Aorta (tissue), 5 donors: ENCODE results near the gene ACP6. TPM values are rescaled to one million over a fixed set of nuclear protein-coding genes. Genes with fewer than 3 reads are reported as not detected.
A peak's percentile ranks its signal among the peaks of the same experiment; 100 is the strongest.

Experiments used
- ATAC-seq: fragments of 200-7000 bp; cut with Tn5 transposase; one replicate; pipeline ENCODE4 v1.9.1; 2022; ENCODE audit warnings: moderate library complexity; ENCODE audit not compliant: low FRiP score
- DNase-seq, 2 donors: peaks; one replicate each; pipeline ENCODE4 v3.0.0-alpha.2; 2020
- H3K27ac ChIP-seq, 2 donors: one replicate each; pipeline ENCODE4 v1.5.1; 2013; ENCODE audit warnings: low read length in 2 of 2, mild to moderate bottlenecking in 2 of 2, moderate library complexity in 2 of 2, control low read depth in 1 of 2, inconsistent platforms in 1 of 2, low read depth in 1 of 2
- H3K27me3 ChIP-seq, 2 donors: one replicate each; pipeline ENCODE4 v1.6.1; 2013; ENCODE audit warnings: control low read depth in 1 of 2, low read length in 1 of 2, mild to moderate bottlenecking in 1 of 2, moderate library complexity in 1 of 2; ENCODE audit not compliant: insufficient read depth in 2 of 2, control insufficient read depth in 1 of 2
- H3K36me3 ChIP-seq, 2 donors: one replicate each; pipeline ENCODE4 v1.6.1; 2013; ENCODE audit warnings: control low read depth in 1 of 2, low read length in 1 of 2, mild to moderate bottlenecking in 1 of 2; ENCODE audit not compliant: insufficient read depth in 2 of 2, control insufficient read depth in 1 of 2
- H3K4me1 ChIP-seq, 2 donors: one replicate each; pipeline ENCODE4 v1.6.1; 2013; ENCODE audit warnings: low read length in 2 of 2, control low read depth in 1 of 2, mild to moderate bottlenecking in 1 of 2, moderate library complexity in 1 of 2; ENCODE audit not compliant: insufficient read depth in 2 of 2, control insufficient read depth in 1 of 2
- H3K4me3 ChIP-seq, 2 donors: one replicate each; pipeline ENCODE4 v1.5.1; 2013; ENCODE audit warnings: low read length in 2 of 2, control low read depth in 1 of 2, mild to moderate bottlenecking in 1 of 2
- H3K9me3 ChIP-seq: one replicate; pipeline ENCODE4 v1.6.1; 2013; ENCODE audit warnings: mild to moderate bottlenecking, low read length; ENCODE audit not compliant: control insufficient read depth
- WGBS, 2 donors: extraction: QIAGEN DNeasy Blood & Tissue Kit; methylation state at CpG; one replicate each; pipeline ENCODE4 v1.1.7; 2013; 5-methylcytosine and 5-hydroxymethylcytosine counted together
- intact Hi-C, 2 donors: fragments of 100-400 bp; cut with DNase I; formaldehyde crosslinking; loops; one replicate each; pipeline versions ENCODE4 v1.14.2 to v1.15.0; 2022
- polyA plus RNA-seq, 2 donors: library from polyadenylated mRNA; stranded (reverse); fragments of 200-250 nt; gene quantifications; one replicate each; pipeline ENCODE4 v1.2.3, GENCODE V29; 2013
- total RNA-seq, 2 donors: library from RNA; stranded (reverse); fragmentation: NEBNext Ultra II Directional; extraction: Animal tissue kit (Norgen Biotek cat#: 25700); gene quantifications; one replicate each; pipeline ENCODE4 v1.2.1, GENCODE V29; 2021
- donor health status: healthy with polysubstance abuse.
- donor health status: Bipolar disorder and iron deficiency.
- donor health status: DM: no; HTN: no; CAD: no.
- donor health status: DM: no; HTN: no; CAD: no.
- donor health status: DM: yes; HTN: yes; CAD: no.

The ACP6 gene
- total and polyA plus RNA-seq, 4 donors: 5.9 to 24.0 (median 14.5) TPM

DNA sequence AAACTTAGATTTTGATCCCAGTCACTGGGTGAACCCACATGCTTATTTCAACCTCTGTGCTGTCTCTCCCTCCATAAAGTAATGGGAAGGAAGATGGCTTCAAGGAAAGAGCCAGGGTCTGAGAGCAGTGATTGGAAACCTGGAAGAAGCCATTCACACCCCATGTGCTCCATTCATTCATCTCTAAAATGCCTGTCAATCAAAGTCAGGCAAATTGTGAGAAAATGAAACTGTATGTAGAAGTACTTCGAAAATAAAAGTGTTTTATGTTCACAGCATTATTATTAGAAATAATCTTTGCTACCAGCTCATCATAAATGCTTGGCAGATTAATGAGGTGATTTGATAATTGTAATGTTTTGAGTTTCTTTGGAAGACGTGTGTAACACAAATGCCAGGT is 61.0 kb downstream of the ACP6 start:
- no peak for DNase-seq
- Histone ChIP-seq H3K4me1 (peaks cover 3 to 13% of the 10 kb centered on the region in 2 donors), H3K4me3 (no peak overlapping the region), H3K9me3 (no peaks in the 10 kb centered on the region), H3K27ac (no peak overlapping the region), H3K36me3 (peaks cover 0 to 6% of the 10 kb centered on the region in 2 donors), H3K27me3 (no peaks in the 10 kb centered on the region)
- no peak for ATAC-seq
- intact Hi-C loops: no loop called here
- 43 to 51% methylated on average over 2 of the region's 2 CpGs for WGBS, 2 donors

GRCh38 chr1:147608596-147608995 is 61.7 kb downstream of the ACP6 start:
- no peak for ATAC-seq
- DNase-seq: no peak
- H3K27me3 ChIP-seq: no peaks in the 10 kb centered on the region
- WGBS, 2 donors: 97 to 98% methylated on average over 5 of the region's 5 CpGs
- intact Hi-C loops: no loop called here
- no peak overlapping the region for H3K4me3 ChIP-seq
- no peak overlapping the region for H3K27ac ChIP-seq
- no peaks in the 10 kb centered on the region for H3K9me3 ChIP-seq
- H3K4me1 ChIP-seq: peaks cover 3 to 11% of the 10 kb centered on the region in 2 donors
- peaks cover 0 to 6% of the 10 kb centered on the region in 2 donors for H3K36me3 ChIP-seq

- H3K4me1 ChIP-seq: peaks cover 3 to 10% of the 10 kb centered on the region in 2 donors
- DNase-seq: no peak
- ATAC-seq: no peak
- peak overlapping the region in 1 of 2 donors; percentile 82 for H3K27ac ChIP-seq
- H3K36me3 ChIP-seq: no peaks in the 10 kb centered on the region
- 0 to 7% methylated on average over 2 of the region's 2 CpGs for WGBS, 2 donors
- no peak overlapping the region for H3K4me3 ChIP-seq
- intact Hi-C loops: no loop called here
- no peaks in the 10 kb centered on the region for H3K27me3 ChIP-seq
- H3K9me3 ChIP-seq: no peaks in the 10 kb centered on the region
These were observed 64.7 kb downstream of the ACP6 start for GRCh38 chr1:147605591-147605990.

GRCh38 chr1:147603986-147604385 is 66.3 kb downstream of the ACP6 start:
- Histone ChIP-seq H3K4me1 (peaks cover 3 to 4% of the 10 kb centered on the region in 2 donors), H3K4me3 (no peak overlapping the region), H3K27ac (no peak overlapping the region), H3K27me3 (no peaks in the 10 kb centered on the region), H3K36me3 (no peaks in the 10 kb centered on the region), H3K9me3 (no peaks in the 10 kb centered on the region)
- DNase-seq (no peak), ATAC-seq (no peak)
- intact Hi-C loops: no loop called here
- WGBS, 2 donors: 85 to 87% methylated on average over 3 of the region's 3 CpGs

- no peak for DNase-seq
- Histone ChIP-seq H3K4me1 (peaks cover 3 to 4% of the 10 kb centered on the region in 2 donors), H3K9me3 (no peaks in the 10 kb centered on the region), H3K27me3 (no peaks in the 10 kb centered on the region), H3K27ac (peak overlapping the region in 1 of 2 donors; percentile 74), H3K4me3 (peak overlapping the region; percentile 96 to 99), H3K36me3 (no peaks in the 10 kb centered on the region)
- intact Hi-C loops: no loop called here
- WGBS, 2 donors: 1% methylated on average over 24 to 42 of the region's 42 CpGs
- no peak for ATAC-seq
These were observed 69.9 kb downstream of the ACP6 start for GRCh38 chr1:147600119-147601111.

GRCh38 chr1:147599362-147600118 is 70.8 kb downstream of the ACP6 start:
- H3K36me3 ChIP-seq: no peaks in the 10 kb centered on the region
- intact Hi-C loops: loop anchor here (1.0 to 5.0 kb wide), 2 partner anchors 57 to 58 kb away; partner anchors contain the start of gene BCL9 (in 2 of the 2)
- DNase-seq: peak; percentile 98 to 100
- H3K9me3 ChIP-seq: no peaks in the 10 kb centered on the region
- 1% methylated on average over 29 to 80 of the region's 80 CpGs for WGBS, 2 donors
- ATAC-seq: peak; percentile 97
- peak overlapping the region; percentile 29 to 96 for H3K4me3 ChIP-seq
- H3K27me3 ChIP-seq: no peaks in the 10 kb centered on the region
- no peaks in the 10 kb centered on the region for H3K4me1 ChIP-seq
- peak overlapping the region in 1 of 2 donors; percentile 48 for H3K27ac ChIP-seq

- ATAC-seq: peak; percentile 63
- no peaks in the 10 kb centered on the region for H3K27me3 ChIP-seq
- intact Hi-C loops: loop anchor here (1.0 to 5.0 kb wide), 2 partner anchors 56 to 57 kb away; partner anchors contain the start of gene BCL9 (in 2 of the 2)
- peak overlapping the region in 1 of 2 donors; percentile 48 for H3K27ac ChIP-seq
- H3K36me3 ChIP-seq: no peaks in the 10 kb centered on the region
- no peaks in the 10 kb centered on the region for H3K4me1 ChIP-seq
- H3K4me3 ChIP-seq: peak overlapping the region; percentile 29 to 56
- no peaks in the 10 kb centered on the region for H3K9me3 ChIP-seq
- DNase-seq: peak; percentile 69 to 84
- WGBS, 2 donors: 3 to 4% methylated on average over 30 of the region's 30 CpGs
These were observed 71.5 kb downstream of the ACP6 start for GRCh38 chr1:147598621-147599361.

- no peak for DNase-seq
These were observed 73.3 kb downstream of the ACP6 start for GRCh38 chr1:147597010-147597409.

More at GRCh38 chr1:147597010-147597409, 73.3 kb downstream of the ACP6 start:
- no peaks in the 10 kb centered on the region for H3K4me1 ChIP-seq
- H3K27ac ChIP-seq: no peak overlapping the region
- no peaks in the 10 kb centered on the region for H3K27me3 ChIP-seq
- no peak overlapping the region for H3K4me3 ChIP-seq
- 93 to 99% methylated on average over 1 of the region's 1 CpG for WGBS, 2 donors
- no peaks in the 10 kb centered on the region for H3K36me3 ChIP-seq
- intact Hi-C loops: loop anchor here in 1 of 2 donors (5.0 kb wide), 1 partner anchor 55 kb away; the partner anchor contains the start of gene BCL9
- no peak for ATAC-seq
- no peaks in the 10 kb centered on the region for H3K9me3 ChIP-seq
